ENCODE measurements around the gene MRLN. TPM values are rescaled to one million over a fixed set of nuclear protein-coding genes. Genes with fewer than 3 reads are reported as not detected.

The MRLN gene
- total RNA-seq (2022; extraction: Qiagen RNA extraction; ENCODE audit: low read depth): not detected in 5 replicates

DNA sequence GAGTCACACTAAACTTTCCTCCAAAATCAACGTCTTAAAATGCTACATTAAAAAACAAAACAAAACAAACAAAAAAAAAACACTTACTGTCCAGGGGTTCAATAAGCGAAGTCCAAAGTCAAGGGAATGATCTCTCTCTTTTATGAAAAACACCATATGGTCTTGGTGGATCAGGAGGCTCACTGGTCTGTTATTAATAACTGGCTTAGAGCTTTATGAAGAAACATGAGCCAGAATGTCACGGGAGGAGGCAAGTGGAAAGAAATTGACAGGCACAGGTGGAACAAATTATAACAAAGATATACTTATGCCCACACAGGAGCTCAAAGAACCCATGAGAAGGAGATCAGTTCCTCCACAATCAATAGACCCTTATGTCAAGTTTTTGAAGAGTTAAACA lies at the start of gene MRLN:
MRLN (minus strand) TSS at position 189 of the 400 bp plus-strand sequence.

GRCh38 chr10:59709395-59710125 lies 43.7 kb downstream of the MRLN start, which contains the start of gene SLC16A9:
SLC16A9 (minus strand) TSS chr10:59709850; CDS start chr10:59684291, 25,559 bp downstream.

Other genes with a start within 250 kb of the MRLN start
- 0.07 to 0.24 TPM (median 0.09 TPM) in 5 replicates for gene SLC16A9, start 43.6 kb downstream of the MRLN start, total RNA-seq (2022; extraction: Qiagen RNA extraction; ENCODE audit: low read depth)
- gene CCDC6, start 153.1 kb upstream of the MRLN start, total RNA-seq (2022; extraction: Qiagen RNA extraction; ENCODE audit: low read depth): 22.1 to 24.1 TPM (median 22.2 TPM) in 5 replicates

Measured in A549 treated with CpdA at 1 μM for 4 hours (cell line).